Cardiac muscle cell (in vitro differentiated cells and primary cell): Measurements from ENCODE around the gene UCK2. TPM values are rescaled to one million over a fixed set of nuclear protein-coding genes. Genes with fewer than 3 reads are reported as not detected.
A peak's percentile ranks its signal among the peaks of the same experiment; 100 is the strongest.

ENCODE experiments used
- DNase-seq, 2 donors: peaks; one replicate each; pipeline versions ENCODE4 v3.0.0 to v3.0.0-alpha.2; 2010 to 2017; ENCODE audit warnings: low read depth in 1 of 2, low spot score in 1 of 2
- H3K27ac ChIP-seq: fragments of 200-600 bp; sonication (generic); 2 replicates; pipeline ENCODE4 v1.5.1; 2016
- H3K27me3 ChIP-seq: fragments of 200-600 bp; sonication (generic); 2 replicates; pipeline ENCODE4 v1.6.0; 2016; ENCODE audit warnings: control low read depth
- H3K36me3 ChIP-seq: fragments of 200-600 bp; sonication (generic); 2 replicates; pipeline ENCODE4 v1.5.1; 2016; ENCODE audit warnings: control low read depth
- H3K4me1 ChIP-seq: fragments of 200-600 bp; sonication (generic); 2 replicates; pipeline ENCODE4 v1.8.1; 2017; ENCODE audit warnings: low read depth, mild to moderate bottlenecking, mixed run types
- H3K4me3 ChIP-seq: fragments of 200-600 bp; sonication (generic); 2 replicates; pipeline ENCODE4 v1.5.1; 2016; ENCODE audit warnings: mild to moderate bottlenecking
- H3K9me3 ChIP-seq: fragments of 200-600 bp; sonication (generic); 2 replicates; pipeline ENCODE4 v1.5.1; 2017; ENCODE audit warnings: low read depth, mild to moderate bottlenecking, control low read depth
- polyA plus RNA-seq: library from polyadenylated mRNA; unstranded; fragments of >200 nt; fragmentation: Nextera tagmentation; extraction: Ambion mirVana; gene quantifications from 2 replicates; pipeline ENCODE4 v1.2.1, GENCODE V29; 2016
- total RNA-seq: library from RNA; depleted of rRNA; stranded (reverse); fragments of >200 nt; gene quantifications from 2 replicates; pipeline ENCODE4 v1.2.3, GENCODE V29; 2016
- TF ChIP-seq, protein P1 (sequence below): IDR thresholded peaks from 2 replicates; pipeline ENCODE4 v1.5.1; 2012; ENCODE audit warnings: low read depth, mild to moderate bottlenecking, low read length

UCK2 gene
- total and polyA plus RNA-seq, 2 experiments from 2014 or later = 19.0 to 29.6 TPM

DNA sequence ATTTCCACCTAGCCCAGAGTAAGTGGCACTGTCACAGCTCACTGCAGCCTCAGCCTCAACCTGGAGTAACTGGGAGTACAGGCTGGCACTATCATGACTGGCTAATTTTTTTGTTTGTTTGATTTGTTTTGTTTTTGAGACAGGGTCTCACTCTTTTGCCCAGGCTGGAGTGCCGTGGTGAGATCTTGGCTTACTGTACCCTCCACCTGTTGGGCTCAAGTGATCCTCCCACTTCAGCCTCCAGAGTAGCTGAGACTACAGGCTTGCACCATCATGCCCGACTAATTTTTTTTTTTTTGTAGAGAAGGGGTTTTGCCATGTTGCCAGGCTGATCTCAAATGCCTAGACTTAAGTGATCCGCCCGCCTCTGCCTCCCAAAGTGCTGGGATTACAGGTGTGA is 2.5 kb downstream of the UCK2 start:
- no peak overlapping the region for H3K27ac ChIP-seq
- H3K9me3 ChIP-seq = no peaks in the 10 kb centered on the region
- H3K27me3 ChIP-seq = no peaks in the 10 kb centered on the region
- H3K4me3 ChIP-seq = peak overlapping the region; percentile 73
- peaks cover 6% of the 10 kb centered on the region for H3K4me1 ChIP-seq
- TF ChIP-seq, protein P1, sequence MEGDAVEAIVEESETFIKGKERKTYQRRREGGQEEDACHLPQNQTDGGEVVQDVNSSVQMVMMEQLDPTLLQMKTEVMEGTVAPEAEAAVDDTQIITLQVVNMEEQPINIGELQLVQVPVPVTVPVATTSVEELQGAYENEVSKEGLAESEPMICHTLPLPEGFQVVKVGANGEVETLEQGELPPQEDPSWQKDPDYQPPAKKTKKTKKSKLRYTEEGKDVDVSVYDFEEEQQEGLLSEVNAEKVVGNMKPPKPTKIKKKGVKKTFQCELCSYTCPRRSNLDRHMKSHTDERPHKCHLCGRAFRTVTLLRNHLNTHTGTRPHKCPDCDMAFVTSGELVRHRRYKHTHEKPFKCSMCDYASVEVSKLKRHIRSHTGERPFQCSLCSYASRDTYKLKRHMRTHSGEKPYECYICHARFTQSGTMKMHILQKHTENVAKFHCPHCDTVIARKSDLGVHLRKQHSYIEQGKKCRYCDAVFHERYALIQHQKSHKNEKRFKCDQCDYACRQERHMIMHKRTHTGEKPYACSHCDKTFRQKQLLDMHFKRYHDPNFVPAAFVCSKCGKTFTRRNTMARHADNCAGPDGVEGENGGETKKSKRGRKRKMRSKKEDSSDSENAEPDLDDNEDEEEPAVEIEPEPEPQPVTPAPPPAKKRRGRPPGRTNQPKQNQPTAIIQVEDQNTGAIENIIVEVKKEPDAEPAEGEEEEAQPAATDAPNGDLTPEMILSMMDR = no peak
- no peaks in the 10 kb centered on the region for H3K36me3 ChIP-seq
- no peak for DNase-seq

DNA sequence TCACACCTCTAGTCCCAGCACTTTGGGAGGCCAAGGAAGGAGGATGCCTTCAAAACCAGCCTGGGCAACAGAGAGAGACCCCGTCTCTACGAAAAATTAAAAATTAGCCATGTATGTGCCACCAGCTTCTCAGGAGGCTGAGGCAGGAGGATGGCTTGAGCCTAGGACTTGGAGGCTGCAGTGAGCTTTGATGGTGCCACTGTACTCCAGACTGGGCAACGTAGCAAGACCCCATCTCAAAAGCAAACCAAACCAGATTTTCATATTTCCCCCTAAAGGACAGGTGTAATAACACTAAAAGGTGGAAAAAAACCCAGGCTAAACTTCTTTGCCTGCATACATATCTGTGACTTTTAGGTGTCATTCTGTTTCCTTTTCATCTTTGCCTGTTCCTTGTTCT is 3.7 kb downstream of the UCK2 start:
- H3K27me3 ChIP-seq = no peaks in the 10 kb centered on the region
- H3K27ac ChIP-seq = no peak overlapping the region
- no peak overlapping the region for H3K4me3 ChIP-seq
- DNase-seq = no peak
- peaks cover 6% of the 10 kb centered on the region for H3K4me1 ChIP-seq
- H3K9me3 ChIP-seq = no peaks in the 10 kb centered on the region
- no peaks in the 10 kb centered on the region for H3K36me3 ChIP-seq
- TF ChIP-seq, protein P1 = no peak

DNA sequence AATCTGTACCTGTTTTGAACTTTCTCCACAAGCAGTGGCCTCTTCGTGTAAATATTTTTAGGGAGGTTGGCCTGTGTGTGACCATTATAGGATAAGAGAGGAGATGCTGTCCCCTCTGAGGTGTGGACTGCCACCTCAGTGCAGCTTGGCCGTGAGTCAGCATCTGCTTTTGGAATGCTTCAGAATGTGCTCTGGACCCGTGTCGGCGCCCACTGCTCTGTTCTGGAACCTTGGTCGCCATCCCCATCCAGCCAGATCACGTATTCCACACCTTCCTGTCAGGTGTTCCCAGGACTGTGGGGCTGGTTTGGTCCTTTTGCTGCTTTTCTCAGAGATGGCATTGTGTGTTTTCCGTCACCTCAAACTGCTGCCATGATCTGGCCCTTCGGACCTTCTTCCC is 5.5 kb downstream of the UCK2 start:
- Histone ChIP-seq H3K4me1 (peaks cover 6% of the 10 kb centered on the region), H3K4me3 (no peak overlapping the region), H3K36me3 (no peaks in the 10 kb centered on the region), H3K27me3 (no peaks in the 10 kb centered on the region), H3K9me3 (no peaks in the 10 kb centered on the region), H3K27ac (no peak overlapping the region)
- TF ChIP-seq, protein P1 = no peak
- no peak for DNase-seq

DNA sequence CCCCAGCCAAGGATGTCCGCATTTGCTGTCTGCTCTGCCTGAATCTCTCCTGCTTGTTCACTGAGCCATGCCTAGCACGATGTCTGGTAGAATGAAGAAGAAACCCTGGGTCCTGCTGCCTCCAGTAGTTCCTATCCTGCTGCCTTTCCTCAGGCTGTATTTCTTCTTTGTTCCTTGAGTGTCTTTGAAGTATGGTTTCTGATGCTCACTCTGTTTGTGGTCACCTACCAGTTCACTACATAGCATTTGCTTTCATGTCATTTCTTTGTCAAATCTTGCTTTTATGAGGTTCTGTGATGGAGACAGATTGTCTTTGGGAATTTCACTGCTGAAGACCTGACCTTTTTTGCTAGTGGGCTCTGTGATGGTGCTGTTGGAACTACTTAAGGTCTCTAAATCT is 5.9 kb downstream of the UCK2 start:
- TF ChIP-seq, protein P1 = no peak
- Histone ChIP-seq H3K9me3 (no peaks in the 10 kb centered on the region), H3K36me3 (no peaks in the 10 kb centered on the region), H3K27me3 (peaks cover 3% of the 10 kb centered on the region), H3K4me1 (peaks cover 6% of the 10 kb centered on the region), H3K27ac (no peak overlapping the region), H3K4me3 (no peak overlapping the region)
- DNase-seq = no peak

DNA sequence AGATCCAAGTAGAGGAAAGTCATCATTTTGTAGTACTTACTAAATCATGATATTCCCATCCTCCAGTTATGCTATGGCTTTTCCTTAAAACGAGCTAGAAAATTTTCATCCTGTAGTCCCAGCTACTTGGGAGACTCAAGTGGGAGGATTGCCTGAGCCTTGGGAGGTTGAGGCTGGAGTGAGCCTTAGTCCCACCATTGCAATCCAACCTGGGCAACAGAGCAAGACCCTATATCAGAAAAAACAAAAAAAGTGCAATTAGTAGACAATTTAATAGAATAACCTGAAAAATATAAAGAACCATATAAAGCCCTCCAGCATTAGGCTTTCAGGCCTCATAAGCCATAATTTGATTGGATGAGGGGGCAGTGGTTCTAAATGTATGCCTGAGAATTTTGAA is 6.8 kb downstream of the UCK2 start:
- TF ChIP-seq, protein P1 = no peak
- no peak overlapping the region for H3K27ac ChIP-seq
- peaks cover 4% of the 10 kb centered on the region for H3K4me1 ChIP-seq
- no peak for DNase-seq
- no peak overlapping the region for H3K4me3 ChIP-seq
- H3K9me3 ChIP-seq = no peaks in the 10 kb centered on the region
- peaks cover 9% of the 10 kb centered on the region for H3K27me3 ChIP-seq
- H3K36me3 ChIP-seq = no peaks in the 10 kb centered on the region

DNA sequence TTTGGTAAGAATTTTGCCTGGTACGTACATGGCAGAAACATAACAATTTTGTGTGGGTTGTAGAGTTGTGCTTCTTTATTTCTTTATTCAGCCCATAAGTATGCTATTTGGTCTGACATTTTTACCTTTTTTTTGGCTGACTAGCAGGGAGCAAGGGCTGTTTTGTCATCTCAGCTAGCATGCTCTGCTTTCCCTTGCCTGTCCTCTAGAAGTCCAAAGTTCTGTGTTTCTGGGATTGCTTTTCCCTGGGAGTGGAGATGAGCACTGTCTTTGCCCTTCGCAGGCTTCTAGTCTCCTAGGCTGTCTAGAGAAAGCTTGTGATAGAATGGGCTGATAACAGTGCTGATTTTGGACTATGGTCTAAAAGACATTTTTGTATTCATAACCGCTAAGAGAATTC is 7.5 kb downstream of the UCK2 start:
- Histone ChIP-seq H3K4me3 (no peak overlapping the region), H3K4me1 (no peaks in the 10 kb centered on the region)
- no peak for DNase-seq

More for the DNA sequence above, 7.5 kb downstream of the UCK2 start:
- Histone ChIP-seq H3K36me3 (no peaks in the 10 kb centered on the region), H3K9me3 (no peaks in the 10 kb centered on the region), H3K27ac (no peak overlapping the region), H3K27me3 (peaks cover 12% of the 10 kb centered on the region)
- TF ChIP-seq, protein P1 = no peak
